Measurements from ENCODE around the gene NUP85.

NUP85 gene

GRCh38 chr17:75265614-75266315 is 60.3 kb downstream of the NUP85 start:
- ATAC-seq = no peak

GRCh38 chr17:75266316-75267152 is 61.1 kb downstream of the NUP85 start:
- TF ChIP-seq TOX (CRISPR knock-in tag; IDR thresholded peaks at IDR 0.05; ENCODE audit: borderline replicate concordance) (no peak), SNAI2 (CRISPR knock-in tag; IDR thresholded peaks at IDR 0.05) (no peak), ESRRG (CRISPR knock-in tag; IDR thresholded peaks at IDR 0.05) (no peak), ZNF8 (CRISPR knock-in tag; IDR thresholded peaks at IDR 0.05) (no peak), ZC3H10 (CRISPR knock-in tag; IDR thresholded peaks at IDR 0.05) (no peak), OSR1 (CRISPR knock-in tag; IDR thresholded peaks at IDR 0.05) (no peak), TCF4 (CRISPR knock-in tag; IDR thresholded peaks at IDR 0.05; ENCODE audit: borderline replicate concordance) (no peak), CREB5 (CRISPR knock-in tag; IDR thresholded peaks at IDR 0.05; ENCODE audit: low read depth) (no peak), RARB (CRISPR knock-in tag; IDR thresholded peaks at IDR 0.05) (no peak), ARNTL (CRISPR knock-in tag; IDR thresholded peaks at IDR 0.05; ENCODE audit: borderline replicate concordance, low read depth) (no peak), GLIS3 (CRISPR knock-in tag; IDR thresholded peaks at IDR 0.05) (no peak), PATZ1 (CRISPR knock-in tag; IDR thresholded peaks at IDR 0.05; ENCODE audit: borderline replicate concordance) (no peak)
- no peak for ATAC-seq

More at GRCh38 chr17:75265614-75266315, 60.3 kb downstream of the NUP85 start:
- no peak for TF ChIP-seq TSHZ2 (CRISPR knock-in tag; IDR thresholded peaks at IDR 0.05)
- TF ChIP-seq ISL1 (CRISPR knock-in tag; IDR thresholded peaks at IDR 0.05) = no peak
- TF ChIP-seq ZC3H10 (CRISPR knock-in tag; IDR thresholded peaks at IDR 0.05) = no peak
- no peak for TF ChIP-seq PPARA (CRISPR knock-in tag; IDR thresholded peaks at IDR 0.05; ENCODE audit: borderline replicate concordance)
- no peak for TF ChIP-seq ZFP30 (CRISPR knock-in tag; IDR thresholded peaks at IDR 0.05)
- no peak for TF ChIP-seq GLIS3 (CRISPR knock-in tag; IDR thresholded peaks at IDR 0.05)
- no peak for TF ChIP-seq ESRRG (CRISPR knock-in tag; IDR thresholded peaks at IDR 0.05)
- no peak for TF ChIP-seq ARNTL (CRISPR knock-in tag; IDR thresholded peaks at IDR 0.05; ENCODE audit: borderline replicate concordance, low read depth)
- no peak for TF ChIP-seq TCF4 (CRISPR knock-in tag; IDR thresholded peaks at IDR 0.05; ENCODE audit: borderline replicate concordance)
- TF ChIP-seq ZNF70 (CRISPR knock-in tag; IDR thresholded peaks at IDR 0.05) = no peak
- no peak for TF ChIP-seq ZNF565 (CRISPR knock-in tag; conservative IDR thresholded peaks at IDR 0.05; ENCODE audit: low read depth)
- no peak for TF ChIP-seq RARB (CRISPR knock-in tag; IDR thresholded peaks at IDR 0.05)
- no peak for TF ChIP-seq SNAI2 (CRISPR knock-in tag; IDR thresholded peaks at IDR 0.05)
- TF ChIP-seq TOX (CRISPR knock-in tag; IDR thresholded peaks at IDR 0.05; ENCODE audit: borderline replicate concordance) = no peak

- ATAC-seq = no peak
- TF ChIP-seq OSR1 (CRISPR knock-in tag; IDR thresholded peaks at IDR 0.05) (no peak), ZNF8 (CRISPR knock-in tag; IDR thresholded peaks at IDR 0.05) (no peak), ESRRG (CRISPR knock-in tag; IDR thresholded peaks at IDR 0.05) (no peak), GLIS3 (CRISPR knock-in tag; IDR thresholded peaks at IDR 0.05) (no peak), RARB (CRISPR knock-in tag; IDR thresholded peaks at IDR 0.05) (no peak), ZNF565 (CRISPR knock-in tag; conservative IDR thresholded peaks at IDR 0.05; ENCODE audit: low read depth) (no peak), BACH2 (CRISPR knock-in tag; IDR thresholded peaks at IDR 0.05; ENCODE audit: borderline replicate concordance) (no peak), SNAI2 (CRISPR knock-in tag; IDR thresholded peaks at IDR 0.05) (no peak), ISL1 (CRISPR knock-in tag; IDR thresholded peaks at IDR 0.05) (no peak), CREB5 (CRISPR knock-in tag; IDR thresholded peaks at IDR 0.05; ENCODE audit: low read depth) (no peak), POU6F1 (CRISPR knock-in tag; IDR thresholded peaks at IDR 0.05; ENCODE audit: borderline replicate concordance, low read depth) (no peak), ZFP3 (CRISPR knock-in tag; IDR thresholded peaks at IDR 0.05) (no peak), ZNF70 (CRISPR knock-in tag; IDR thresholded peaks at IDR 0.05) (no peak), PATZ1 (CRISPR knock-in tag; IDR thresholded peaks at IDR 0.05; ENCODE audit: borderline replicate concordance) (no peak), CSRNP3 (CRISPR knock-in tag; IDR thresholded peaks at IDR 0.05) (no peak)
Observed at GRCh38 chr17:75267153-75267410, 61.6 kb downstream of the NUP85 start.
